Osteoblast (primary cell): ENCODE measurements around the gene XYLT1. TPM values are rescaled to one million over a fixed set of nuclear protein-coding genes. Genes with fewer than 3 reads are reported as not detected.
A peak's percentile ranks its signal among the peaks of the same experiment; 100 is the strongest.

ENCODE experiments used
- DNase-seq: peaks from one replicate; pipeline ENCODE4 v3.0.0; 2011; ENCODE audit warnings: low spot score, mixed read lengths; ENCODE audit not compliant: insufficient read length; ENCODE audit errors: missing footprints
- H2AFZ ChIP-seq: 2 replicates; pipeline ENCODE4 v1.6.0; 2011; ENCODE audit warnings: mild to moderate bottlenecking, low read length
- H3K27ac ChIP-seq: 2 replicates; pipeline ENCODE4 v1.5.1; 2011; ENCODE audit warnings: mild to moderate bottlenecking, low read depth, low read length, moderate library complexity
- H3K27me3 ChIP-seq: 2 replicates; pipeline ENCODE4 v1.6.0; 2012; ENCODE audit warnings: mild to moderate bottlenecking, control low read depth, inconsistent platforms, low read length, moderate library complexity; ENCODE audit not compliant: insufficient read depth
- H3K36me3 ChIP-seq: 2 replicates; pipeline ENCODE4 v1.5.1; 2011; ENCODE audit warnings: mild to moderate bottlenecking, low read length, control low read depth, moderate library complexity; ENCODE audit not compliant: insufficient read depth
- H3K4me1 ChIP-seq: 2 replicates; pipeline ENCODE4 v1.5.1; 2011; ENCODE audit warnings: mild to moderate bottlenecking, low read length, control low read depth, moderate library complexity; ENCODE audit not compliant: insufficient read depth
- H3K4me2 ChIP-seq: 2 replicates; pipeline ENCODE4 v1.6.0; 2011; ENCODE audit warnings: mild to moderate bottlenecking, low read length; ENCODE audit not compliant: insufficient read depth
- H3K4me3 ChIP-seq: fragments of 200-600 bp; sonication (generic); 3 replicates; pipeline ENCODE4 v1.5.1; 2012; ENCODE audit warnings: mild to moderate bottlenecking, low read length, inconsistent platforms; ENCODE audit not compliant: insufficient read depth
- H3K79me2 ChIP-seq: 2 replicates; pipeline ENCODE4 v1.6.0; 2012; ENCODE audit warnings: mild to moderate bottlenecking, low read length, control low read depth, inconsistent platforms; ENCODE audit not compliant: insufficient read depth
- H3K9me3 ChIP-seq: 2 replicates; pipeline ENCODE4 v1.5.1; 2011; ENCODE audit warnings: low read depth, low read length, control low read depth
- H4K20me1 ChIP-seq: 2 replicates; pipeline ENCODE4 v1.6.0; 2012; ENCODE audit warnings: mild to moderate bottlenecking, low read length, control low read depth; ENCODE audit not compliant: insufficient read depth
- CTCF ChIP-seq: IDR thresholded peaks from 2 replicates; pipeline ENCODE4 v1.5.1; 2011; ENCODE audit warnings: mild to moderate bottlenecking, low read depth, low read length, moderate library complexity; ENCODE audit errors: extremely low read depth
- total RNA-seq: library from RNA; depleted of rRNA; stranded (reverse); fragments of >200 nt; gene quantifications from 2 replicates; pipeline ENCODE4 v1.2.3, GENCODE V29; 2012

Gene XYLT1
- total RNA-seq, 1 donor: 43.4 TPM

- no peaks in the 10 kb centered on the region for H3K79me2 ChIP-seq
- peaks cover 5% of the 10 kb centered on the region for H4K20me1 ChIP-seq
- DNase-seq: no peak
Observed at GRCh38 chr16:17260276-17260849, 210.4 kb downstream of the XYLT1 start.

GRCh38 chr16:17259751-17260270, 210.9 kb downstream of the XYLT1 start:
- H3K79me2 ChIP-seq: no peaks in the 10 kb centered on the region
- no peaks in the 10 kb centered on the region for H3K9me3 ChIP-seq
- no peak for DNase-seq
- no peak for TF ChIP-seq CTCF
- H3K27me3 ChIP-seq: no peaks in the 10 kb centered on the region
- H3K4me1 ChIP-seq: no peaks in the 10 kb centered on the region
- H3K27ac ChIP-seq: no peak overlapping the region
- no peak overlapping the region for H3K4me3 ChIP-seq
- H4K20me1 ChIP-seq: peaks cover 5% of the 10 kb centered on the region
- peak overlapping the region; percentile 46 for H3K4me2 ChIP-seq
- H3K36me3 ChIP-seq: no peaks in the 10 kb centered on the region
- no peak overlapping the region for H2AFZ ChIP-seq

More at GRCh38 chr16:17260276-17260849, 210.4 kb downstream of the XYLT1 start:
- no peak for TF ChIP-seq CTCF
- Histone ChIP-seq H3K4me1 (no peaks in the 10 kb centered on the region), H3K27me3 (no peaks in the 10 kb centered on the region), H3K4me2 (no peak overlapping the region), H3K27ac (no peak overlapping the region), H3K4me3 (no peak overlapping the region), H2AFZ (no peak overlapping the region), H3K36me3 (no peaks in the 10 kb centered on the region), H3K9me3 (no peaks in the 10 kb centered on the region)

GRCh38 chr16:17258848-17259713, 211.7 kb downstream of the XYLT1 start:
- no peak overlapping the region for H3K27ac ChIP-seq
- H3K4me3 ChIP-seq: peak overlapping the region; percentile 51
- H3K9me3 ChIP-seq: no peaks in the 10 kb centered on the region
- peaks cover 5% of the 10 kb centered on the region for H4K20me1 ChIP-seq
- H3K36me3 ChIP-seq: no peaks in the 10 kb centered on the region
- H2AFZ ChIP-seq: peak overlapping the region; percentile 37
- no peak for TF ChIP-seq CTCF
- DNase-seq: no peak
- H3K79me2 ChIP-seq: no peaks in the 10 kb centered on the region
- peak overlapping the region; percentile 46 for H3K4me2 ChIP-seq
- no peaks in the 10 kb centered on the region for H3K27me3 ChIP-seq
- no peaks in the 10 kb centered on the region for H3K4me1 ChIP-seq

- H3K4me3 ChIP-seq: no peak overlapping the region
- no peak for DNase-seq
- no peaks in the 10 kb centered on the region for H3K27me3 ChIP-seq
- H3K27ac ChIP-seq: no peak overlapping the region
- H3K4me1 ChIP-seq: no peaks in the 10 kb centered on the region
- no peak overlapping the region for H3K4me2 ChIP-seq
- peaks cover 5% of the 10 kb centered on the region for H4K20me1 ChIP-seq
- no peaks in the 10 kb centered on the region for H3K9me3 ChIP-seq
- no peaks in the 10 kb centered on the region for H3K36me3 ChIP-seq
- no peak for TF ChIP-seq CTCF
- no peak overlapping the region for H2AFZ ChIP-seq
- H3K79me2 ChIP-seq: no peaks in the 10 kb centered on the region
Observed at GRCh38 chr16:17258077-17258599, 212.6 kb downstream of the XYLT1 start.
